Left ventricle myocardium superior (tissue), 1 donor: ENCODE results near the gene VEPH1. TPM values are rescaled to one million over a fixed set of nuclear protein-coding genes. Genes with fewer than 3 reads are reported as not detected.
A peak's percentile ranks its signal among the peaks of the same experiment; 100 is the strongest.

Experiments
- ATAC-seq: fragments of 200-7000 bp; cut with Tn5 transposase; one replicate; pipeline ENCODE4 v1.9.1; 2020; ENCODE audit warnings: mild to moderate bottlenecking, moderate library complexity
- DNase-seq: peaks from one replicate; pipeline ENCODE4 v3.0.0-alpha.2; 2020
- intact Hi-C: fragments of 100-400 bp; cut with micrococcal nuclease; formaldehyde crosslinking; loops from one replicate; pipeline ENCODE4 v1.11.0; 2022
- long read RNA-seq: library from polyadenylated mRNA; unstranded; transcript quantifications from one replicate; pipeline ENCODE4 v2.0.0, GENCODE V29; 2021
- total RNA-seq: library from RNA; stranded (reverse); fragmentation: NEBNext Ultra II Directional; extraction: Animal tissue kit (Norgen Biotek cat#: 25700); gene quantifications from one replicate; pipeline ENCODE4 v1.2.1, GENCODE V29; 2021
- donor health status: DM: no; HTN: yes; CAD: no; lungs with severe emphysema.

The VEPH1 gene
- 0.25 TPM for total RNA-seq
- long read RNA-seq = 0 reads

DNA sequence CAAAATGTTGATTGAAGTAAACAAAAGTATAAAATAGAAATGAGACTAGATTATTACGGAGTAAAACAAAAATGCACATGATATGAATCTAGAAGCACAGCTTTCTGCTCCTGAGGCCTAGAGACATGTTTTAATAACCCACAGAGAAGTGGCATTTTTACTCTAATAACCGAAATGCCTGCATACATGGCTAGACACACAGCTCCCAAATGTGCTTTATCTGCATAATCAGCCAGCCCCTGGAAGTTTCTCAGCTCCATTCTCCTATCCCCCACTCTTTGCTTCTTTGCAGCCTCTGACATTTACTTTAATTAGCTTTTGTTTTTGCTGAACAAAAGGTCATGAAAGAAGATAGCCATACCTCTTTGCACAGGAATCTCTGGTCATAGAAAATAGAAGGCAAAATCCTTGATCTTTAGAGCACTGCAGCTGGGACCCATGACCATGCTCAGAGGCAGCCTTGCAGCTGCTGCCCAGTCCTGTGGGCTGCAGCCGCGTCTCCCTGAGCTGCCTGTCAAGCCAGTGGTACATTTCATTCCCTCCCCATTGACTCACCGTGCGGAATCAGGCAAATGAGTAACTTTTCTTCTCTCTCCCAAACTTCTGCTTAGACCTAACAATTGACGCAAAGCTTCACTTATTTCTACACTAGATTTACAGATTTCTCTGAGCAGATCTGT is at the start of gene VEPH1:
TSS of gene VEPH1 (minus strand) at position 501 of the 680 bp plus-strand sequence. CDS start 8,067 bp downstream, outside the sequence.
- DNase-seq (no peak), ATAC-seq (no peak)
- intact Hi-C loops = no loop called here

DNA sequence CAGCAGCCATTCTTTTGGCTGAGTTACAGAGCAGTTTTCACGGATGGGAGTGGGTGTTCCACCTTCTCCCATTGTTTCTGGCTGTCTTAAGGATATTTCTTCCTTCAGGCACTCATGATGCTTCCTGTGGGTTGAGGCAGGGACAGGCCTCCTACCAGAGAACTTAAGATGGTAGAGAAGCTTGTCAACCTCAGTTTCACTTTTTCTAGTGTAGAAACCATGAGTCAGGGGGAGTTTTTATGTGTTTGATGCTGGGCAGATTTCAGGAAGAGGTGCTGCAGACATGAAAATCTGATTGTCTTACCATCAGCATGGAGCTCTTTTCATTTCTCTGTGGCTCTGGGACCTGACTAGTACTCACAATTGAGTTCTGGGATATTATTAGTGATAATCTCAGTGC is 48.7 kb upstream of the VEPH1 start:
- DNase-seq (no peak), ATAC-seq (no peak)
- intact Hi-C loops = no loop called here

DNA sequence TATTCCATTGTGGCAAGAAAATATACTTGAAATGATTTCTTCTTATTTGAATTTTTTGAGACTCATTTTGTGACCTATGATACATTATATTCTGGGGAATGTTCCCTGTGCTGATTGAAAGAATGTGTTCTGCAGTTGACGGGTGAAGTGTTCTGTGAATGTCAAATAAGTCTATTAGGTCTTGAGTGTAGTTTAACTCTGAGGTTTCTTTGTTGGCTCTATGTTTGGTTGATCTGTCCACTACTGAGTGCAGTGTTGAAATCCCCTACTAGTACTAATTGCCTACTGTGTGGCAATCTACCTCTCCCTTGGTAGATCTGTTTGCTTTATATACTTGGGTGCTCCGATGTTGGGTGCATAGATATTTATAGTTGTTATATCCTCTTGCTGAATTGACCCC is 46.3 kb upstream of the VEPH1 start:
- intact Hi-C loops = no loop called here
- DNase-seq = no peak

DNA sequence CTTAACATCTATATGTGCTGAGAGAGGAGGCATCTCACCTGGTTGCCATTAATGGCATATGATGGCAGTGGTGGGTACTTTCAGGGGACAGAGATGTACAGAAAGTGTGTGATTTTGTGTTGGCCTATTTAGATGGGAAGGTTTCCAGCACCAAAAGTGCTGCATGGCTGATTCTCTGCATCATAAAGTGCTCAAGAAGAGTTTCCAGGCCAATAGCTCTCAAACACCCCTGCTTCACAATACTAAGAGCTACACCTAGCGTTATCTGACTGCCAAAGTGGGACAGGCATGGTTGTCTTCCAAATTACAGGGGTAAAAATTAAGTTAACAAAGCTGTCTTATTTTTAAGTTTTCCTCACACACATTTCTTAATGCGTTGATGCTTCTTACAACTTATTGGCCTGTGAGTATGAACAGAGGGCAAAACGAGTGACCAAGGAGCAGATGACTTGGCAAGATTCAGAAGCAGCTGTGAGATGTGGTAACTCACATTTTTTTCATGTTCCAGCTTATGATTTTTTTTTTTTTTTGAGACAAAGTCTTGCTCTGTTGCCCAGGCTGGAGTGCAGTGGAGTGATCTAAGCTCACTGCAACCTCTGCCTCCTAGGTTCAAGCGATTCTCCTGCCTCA is 41.4 kb upstream of the VEPH1 start:
- DNase-seq = no peak
- intact Hi-C loops = no loop called here
- peak; percentile 64 for ATAC-seq

More for the DNA sequence above, 46.3 kb upstream of the VEPH1 start:
- no peak for ATAC-seq

DNA sequence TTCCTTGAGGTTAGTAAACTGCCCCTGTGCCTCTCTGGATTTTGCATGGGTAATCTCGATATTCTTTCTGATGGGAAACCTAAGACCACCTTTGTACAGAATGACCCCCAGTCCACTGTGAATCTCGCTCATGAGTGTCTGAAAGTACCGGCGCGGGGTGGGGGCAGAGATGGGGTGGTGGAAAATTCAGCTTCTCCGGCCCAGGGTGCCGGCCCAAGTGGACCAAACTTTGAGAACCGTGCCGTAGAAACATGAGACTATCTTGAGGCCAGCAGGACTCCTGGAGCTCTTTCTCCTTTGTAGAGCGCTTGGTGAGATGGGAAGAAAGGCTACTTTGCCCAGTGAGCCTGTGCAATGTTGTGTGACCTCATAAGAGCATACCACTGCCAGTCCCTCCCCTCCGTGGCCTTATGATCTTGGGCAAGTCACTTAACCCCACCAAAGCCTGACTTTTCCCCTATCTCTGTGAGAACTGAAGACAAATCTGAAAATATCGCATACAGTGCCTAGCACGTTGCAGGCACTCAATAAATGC is 40.4 kb upstream of the VEPH1 start:
- DNase-seq (no peak), ATAC-seq (peak; percentile 24)
- intact Hi-C loops = no loop called here

DNA sequence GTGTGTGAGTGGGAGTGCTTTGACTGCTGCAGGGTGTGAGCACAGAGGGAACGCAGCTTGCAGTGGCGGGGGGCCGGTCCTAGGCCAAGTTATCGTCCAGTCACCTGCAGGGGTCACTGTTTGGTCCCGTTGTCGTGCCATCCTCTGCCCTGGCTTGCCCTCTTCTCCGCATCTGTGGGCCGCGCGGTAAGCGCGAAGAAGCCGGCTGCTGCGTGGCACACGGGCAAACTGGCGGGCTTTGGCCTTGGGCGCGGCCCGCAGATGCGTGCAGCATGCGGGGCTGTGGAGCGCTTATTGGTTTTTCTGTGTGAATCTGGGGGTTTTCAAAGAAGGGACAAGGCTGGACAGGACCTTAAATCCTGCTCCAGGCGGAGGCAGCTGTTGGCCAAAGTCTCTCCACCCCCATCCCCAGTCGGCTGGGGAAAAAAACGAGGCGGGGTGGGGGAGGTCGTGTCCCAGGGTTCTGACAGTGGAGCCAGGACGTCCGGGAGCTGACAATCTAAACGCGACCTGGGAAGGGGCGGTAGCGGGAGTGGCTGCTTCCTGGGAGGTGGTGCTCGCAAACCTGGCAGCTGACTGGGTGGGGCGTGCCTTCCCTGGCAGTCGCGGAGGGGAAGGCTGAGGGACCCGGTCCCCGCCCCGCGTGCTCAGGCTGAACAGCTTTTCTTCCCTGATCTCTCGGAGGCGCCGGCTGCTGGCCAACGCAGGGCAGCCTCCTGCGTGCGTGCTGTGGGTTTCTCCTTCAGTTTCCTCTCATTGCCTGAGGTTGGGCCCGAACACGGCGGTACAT is 39.7 kb upstream of the VEPH1 start:
- intact Hi-C loops = no loop called here
- DNase-seq = peak; percentile 89
- peak; percentile 92 for ATAC-seq

DNA sequence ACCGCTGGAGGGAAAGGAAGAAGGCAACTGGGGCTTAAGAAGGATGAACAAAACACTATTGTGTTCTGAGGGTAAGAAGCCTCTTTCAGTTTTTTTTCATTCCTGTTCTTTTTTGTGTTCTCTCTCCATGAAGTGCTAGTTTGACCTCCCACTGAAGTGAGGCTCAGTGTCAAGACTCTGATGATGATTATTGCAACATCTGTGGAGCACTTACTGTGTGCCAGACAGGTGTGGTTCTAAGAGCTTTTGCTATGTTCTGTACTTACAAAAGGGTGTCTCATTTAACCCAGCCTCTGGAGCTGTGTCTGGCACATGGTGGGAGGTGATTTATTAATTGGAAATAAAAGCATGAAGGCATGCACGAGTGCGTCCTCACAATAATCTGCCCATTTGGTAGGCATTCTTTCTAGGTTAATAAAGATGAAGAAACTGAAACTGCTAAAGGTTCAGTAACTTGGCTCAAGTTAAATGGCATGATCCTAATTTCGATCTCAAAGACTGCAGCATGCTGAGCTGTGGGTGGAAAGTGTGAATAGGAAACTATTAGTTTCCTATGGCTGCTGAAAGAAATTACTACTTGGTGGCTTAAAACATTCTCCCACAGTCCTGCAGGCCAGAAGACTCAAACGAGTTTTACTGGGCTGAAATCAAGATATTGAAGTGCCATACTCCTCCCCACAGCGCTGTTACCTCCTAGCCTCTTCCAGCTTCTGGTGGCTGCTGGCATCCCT is 38.5 kb upstream of the VEPH1 start:
- intact Hi-C loops = no loop called here
- no peak for DNase-seq
- ATAC-seq = no peak

DNA sequence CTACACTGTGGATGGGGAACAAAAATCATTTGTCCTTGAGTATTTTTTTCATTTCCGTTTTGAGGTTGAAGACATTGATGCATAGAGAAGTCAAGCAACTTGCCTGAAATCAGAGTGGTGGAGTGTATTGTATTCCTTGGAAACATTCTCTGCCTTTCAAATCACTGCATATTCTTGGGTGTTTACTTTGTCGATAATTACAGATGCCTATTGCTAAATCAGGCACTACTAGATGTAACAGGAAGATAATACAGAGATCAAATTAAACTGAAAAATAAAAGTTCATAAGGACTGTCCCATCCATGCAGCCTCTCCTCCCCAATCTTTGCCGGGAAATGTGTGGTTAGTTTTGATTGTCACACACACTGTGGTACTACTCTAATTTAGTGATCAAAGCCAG is 37.4 kb upstream of the VEPH1 start:
- intact Hi-C loops = no loop called here

DNA sequence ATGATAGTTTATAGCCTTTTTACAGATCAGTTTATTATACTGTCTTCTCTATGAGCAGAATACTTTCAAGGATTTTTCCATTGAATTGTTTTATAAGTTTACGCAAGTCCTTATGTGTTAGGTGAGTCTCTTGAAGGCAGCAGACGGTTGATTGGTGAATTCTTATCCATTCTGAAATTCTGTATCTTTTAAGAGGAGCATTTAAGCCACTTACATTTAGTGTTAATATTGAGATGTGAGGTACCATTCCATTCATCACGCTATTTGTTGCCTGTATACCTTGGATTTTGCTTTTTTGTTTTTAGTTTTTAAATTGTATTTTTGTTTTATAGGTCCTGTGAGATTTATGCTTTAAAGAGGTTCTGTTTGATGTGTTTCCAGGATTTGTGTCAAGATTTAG is 32.5 kb upstream of the VEPH1 start:
- intact Hi-C loops = no loop called here
- no peak for DNase-seq
- ATAC-seq = no peak

More for the DNA sequence above, 37.4 kb upstream of the VEPH1 start:
- ATAC-seq (no peak), DNase-seq (no peak)

DNA sequence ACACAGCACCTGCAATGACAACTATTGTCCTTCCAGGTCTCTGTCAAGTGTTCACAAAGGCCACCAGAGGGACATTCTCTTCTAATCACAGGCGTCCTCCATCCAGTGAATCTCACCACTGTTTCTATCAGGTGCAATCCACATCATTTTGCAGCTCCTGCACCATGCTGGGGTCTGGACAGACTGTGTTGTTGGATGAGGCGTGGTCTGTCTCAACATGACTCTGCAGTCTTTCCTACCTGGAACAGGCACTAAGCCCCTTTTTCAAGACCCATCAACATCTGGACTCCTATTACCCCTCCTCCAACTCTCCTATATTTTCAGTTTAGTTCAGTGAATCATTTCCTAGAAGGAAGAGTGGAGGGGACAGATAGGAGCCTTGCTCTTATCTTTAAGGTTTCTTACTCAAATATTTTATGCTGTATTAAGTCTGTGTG is 31.5 kb upstream of the VEPH1 start:
- intact Hi-C loops = loop anchor here (5.0 kb wide), 1 partner anchor 38 kb away; no protein-coding TSS in a partner anchor
- ATAC-seq = no peak
- no peak for DNase-seq

DNA sequence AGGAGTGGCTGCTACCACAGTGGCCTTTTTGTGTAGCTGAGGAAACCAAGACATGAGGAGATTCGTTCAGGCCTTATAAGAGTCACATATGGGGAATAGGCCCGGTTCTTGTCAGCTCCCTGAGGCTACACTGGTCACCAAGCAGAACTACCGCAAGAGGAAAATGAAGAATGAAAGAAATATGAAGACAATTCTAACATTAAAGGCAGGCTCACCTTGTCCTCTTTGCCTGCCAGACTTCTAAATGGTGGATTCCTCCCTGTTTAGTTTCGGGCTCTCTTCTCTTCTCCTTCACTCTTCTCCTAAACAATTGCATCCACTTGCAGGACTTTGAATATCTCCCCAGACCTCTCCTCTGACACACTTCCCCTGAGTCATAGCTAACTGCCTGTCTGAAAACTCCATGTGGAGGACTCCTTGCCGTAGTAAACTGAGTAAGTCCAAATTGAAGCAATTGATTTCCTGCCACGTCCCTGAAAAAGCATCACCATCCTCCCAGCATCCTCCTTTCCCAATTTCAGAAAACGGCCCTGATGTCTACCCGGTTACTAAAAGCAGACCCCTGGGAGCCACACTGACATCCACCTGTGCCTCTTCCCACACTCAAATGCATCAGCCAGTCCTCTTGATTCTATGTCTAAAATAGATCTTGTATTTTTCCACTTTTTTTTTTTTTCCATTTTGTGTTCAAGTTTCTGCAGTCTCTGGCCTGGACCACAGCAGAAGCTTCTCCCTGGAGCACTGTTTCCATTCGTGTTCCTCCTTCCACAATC is 30.3 kb upstream of the VEPH1 start:
- peak; percentile 61 for ATAC-seq
- intact Hi-C loops = loop anchor here (5.0 kb wide), 1 partner anchor 39 kb away; no protein-coding TSS in a partner anchor
- DNase-seq = no peak

DNA sequence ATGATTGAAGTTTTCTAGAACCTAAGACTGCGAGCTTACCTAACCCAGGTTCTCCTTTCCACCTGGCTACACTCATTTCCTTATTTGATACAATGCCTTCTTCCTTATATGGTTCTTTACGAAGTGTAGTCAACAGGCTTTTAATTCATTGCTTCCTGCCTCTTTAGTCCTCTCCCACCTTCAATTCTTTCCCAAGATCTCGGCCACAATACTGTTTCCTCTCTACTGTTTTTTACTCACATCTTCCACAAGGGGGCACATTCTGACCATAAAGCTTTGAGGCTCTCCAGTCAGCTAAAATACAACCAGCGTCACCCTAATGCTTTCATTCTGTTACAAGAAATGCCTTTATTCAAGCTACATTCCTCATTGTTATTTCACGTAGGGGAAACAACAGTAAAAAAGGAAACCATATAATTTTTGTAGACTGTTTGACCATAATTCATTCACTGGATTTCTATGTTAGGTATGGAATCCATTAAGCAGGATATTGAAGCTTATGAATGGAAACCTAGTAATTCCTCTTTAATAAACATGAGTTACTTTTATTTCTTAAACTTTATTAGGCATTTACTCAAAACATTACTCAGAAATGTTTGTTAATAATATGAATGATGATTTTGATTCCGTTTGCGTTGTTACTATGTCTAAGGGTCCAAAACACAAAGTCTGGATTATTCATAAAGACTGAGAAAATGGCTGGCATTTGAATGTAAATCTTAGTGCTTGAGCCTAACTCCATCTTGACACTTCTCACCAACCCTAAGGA is 29.5 kb upstream of the VEPH1 start:
- ATAC-seq (peak; percentile 90), DNase-seq (no peak)
- intact Hi-C loops = loop anchor here (5.0 kb wide), 1 partner anchor 40 kb away; no protein-coding TSS in a partner anchor

DNA sequence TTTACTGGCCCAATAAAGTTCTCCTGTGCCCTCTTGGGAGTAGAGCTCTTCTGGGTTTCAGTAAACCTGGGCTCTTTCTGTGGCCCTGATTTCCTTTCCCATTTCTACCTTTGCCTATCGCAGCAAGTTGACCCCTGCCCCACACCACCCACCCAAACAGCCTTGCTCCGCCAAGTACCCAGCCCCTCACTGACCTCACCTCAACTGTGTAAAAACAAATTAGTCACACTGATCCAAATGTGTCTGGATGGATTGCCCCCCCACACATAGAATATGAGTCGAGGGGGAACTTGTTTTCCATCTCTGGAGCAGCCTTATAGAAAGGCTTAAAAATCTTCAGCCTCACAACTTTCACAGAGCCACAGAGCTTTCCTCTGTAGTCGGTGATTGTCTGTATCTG is 28.6 kb upstream of the VEPH1 start:
- intact Hi-C loops = loop anchor here (5.0 kb wide), 1 partner anchor 41 kb away; no protein-coding TSS in a partner anchor
- no peak for ATAC-seq
- no peak for DNase-seq

DNA sequence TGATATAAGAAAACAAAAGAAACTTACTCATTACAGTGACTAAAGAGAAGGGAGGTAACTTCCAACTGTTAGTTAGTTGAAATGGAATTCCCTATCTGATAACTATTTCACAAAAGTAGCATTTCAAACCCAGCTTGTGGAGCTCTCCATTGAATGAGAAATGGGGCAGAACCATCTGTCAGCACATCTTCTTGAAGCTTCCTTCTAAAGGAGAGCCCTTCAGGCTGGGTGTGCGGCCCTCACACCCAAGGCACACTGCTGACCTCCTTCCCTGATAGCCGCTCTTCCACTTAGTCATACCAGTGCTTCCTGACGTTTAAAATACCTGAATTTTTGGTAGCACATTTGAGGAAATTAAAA is 28.1 kb upstream of the VEPH1 start:
- intact Hi-C loops = loop anchor here (5.0 kb wide), 1 partner anchor 41 kb away; no protein-coding TSS in a partner anchor
- ATAC-seq = no peak

DNA sequence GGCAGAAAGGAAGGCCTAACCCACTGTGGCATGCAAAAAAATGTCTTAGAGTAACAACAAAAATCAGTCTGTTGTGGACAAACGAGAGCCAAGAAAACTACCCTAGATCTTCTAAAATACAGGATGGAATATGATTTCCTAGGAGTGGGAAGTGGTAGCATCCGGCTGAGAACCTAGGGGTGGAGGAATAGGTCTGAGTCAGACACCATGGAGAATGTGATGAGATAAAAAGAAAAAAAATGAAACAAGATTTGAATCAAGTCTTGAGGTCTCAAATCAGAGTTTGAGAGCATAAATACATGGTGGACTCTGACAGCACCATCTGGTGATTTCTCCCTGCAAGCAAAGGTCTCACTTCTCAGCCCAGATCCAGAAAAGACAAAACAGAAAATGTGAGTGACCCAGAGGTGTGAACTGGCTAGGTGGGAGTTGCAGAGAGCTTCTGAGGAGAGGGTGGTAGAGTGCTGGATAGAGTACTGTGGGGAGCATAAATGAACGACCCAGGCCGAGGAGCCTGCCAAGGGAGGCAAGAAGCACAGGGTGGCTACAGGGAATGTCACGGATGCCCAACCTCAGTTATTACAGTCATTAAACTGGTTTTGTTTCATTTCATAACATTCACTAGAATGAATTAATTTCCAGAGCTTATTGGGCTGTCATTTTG is 27.6 kb upstream of the VEPH1 start:
- no peak for ATAC-seq
- intact Hi-C loops = loop anchor here (5.0 kb wide), 1 partner anchor 42 kb away; no protein-coding TSS in a partner anchor
- no peak for DNase-seq

More for the DNA sequence above, 28.1 kb upstream of the VEPH1 start:
- DNase-seq = no peak

DNA sequence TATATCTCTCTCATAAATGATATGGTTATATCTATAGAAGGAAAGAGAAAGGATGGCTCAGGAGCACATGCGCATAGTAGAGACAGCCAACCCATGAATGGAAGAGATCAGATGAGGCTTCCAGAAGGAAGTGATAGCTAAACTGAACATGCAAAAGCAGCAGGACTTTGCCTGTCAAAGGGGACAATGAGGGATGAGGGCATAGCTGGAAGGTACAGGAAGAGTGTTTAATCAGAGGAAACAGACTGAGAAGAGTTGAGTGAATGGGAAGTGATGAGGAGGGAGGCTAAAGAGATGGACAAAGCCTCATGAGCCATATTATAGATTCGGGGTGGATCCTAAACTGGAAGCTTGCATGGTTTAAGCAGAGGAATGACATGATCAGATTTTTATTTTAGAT is 26.5 kb upstream of the VEPH1 start:
- intact Hi-C loops = loop anchor here (5.0 kb wide), 1 partner anchor 43 kb away; no protein-coding TSS in a partner anchor

DNA sequence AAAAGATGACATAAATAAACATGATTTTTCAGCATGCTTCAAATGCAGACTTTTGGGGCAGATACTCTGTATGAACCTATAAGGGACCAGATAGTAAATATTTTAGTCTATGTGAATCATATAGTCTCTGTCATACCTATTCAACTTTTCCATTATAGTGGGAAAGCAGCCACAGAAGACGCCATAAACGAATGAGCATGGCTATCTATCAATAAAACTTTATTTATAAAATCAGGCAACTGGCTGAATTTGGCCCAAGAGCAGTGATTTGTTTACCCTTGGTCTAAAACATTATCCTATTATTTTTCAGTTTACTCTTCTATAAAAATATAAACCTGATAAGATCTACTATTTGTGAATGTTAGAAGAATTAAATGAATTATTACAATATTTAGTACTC is 25.9 kb upstream of the VEPH1 start:
- ATAC-seq (no peak), DNase-seq (no peak)
- intact Hi-C loops = no loop called here

More for the DNA sequence above, 26.5 kb upstream of the VEPH1 start:
- ATAC-seq = no peak
- no peak for DNase-seq
